Stimulated activated CD4-positive, alpha-beta T cell treated with anti-CD3 and anti-CD28 coated beads, TNF-alpha, amount 100 ng/mL, for 4 hours (primary cell): Measurements from ENCODE around the gene YIF1A.
"Not testable (repeated sequence)": the region's sequence is repeated elsewhere in the genome, so short reads cannot be mapped to it uniquely, and the experiment has no call there.

Experiments
- DNase-seq, 3 experiments: peaks; one replicate each; pipeline ENCODE4 v3.0.0-alpha.2; 2020; ENCODE audit warnings: low read depth in 3 of 3

The YIF1A gene

GRCh38 chr11:66286699-66287098 is 2.2 kb downstream of the YIF1A start:
- no peak for DNase-seq

DNA sequence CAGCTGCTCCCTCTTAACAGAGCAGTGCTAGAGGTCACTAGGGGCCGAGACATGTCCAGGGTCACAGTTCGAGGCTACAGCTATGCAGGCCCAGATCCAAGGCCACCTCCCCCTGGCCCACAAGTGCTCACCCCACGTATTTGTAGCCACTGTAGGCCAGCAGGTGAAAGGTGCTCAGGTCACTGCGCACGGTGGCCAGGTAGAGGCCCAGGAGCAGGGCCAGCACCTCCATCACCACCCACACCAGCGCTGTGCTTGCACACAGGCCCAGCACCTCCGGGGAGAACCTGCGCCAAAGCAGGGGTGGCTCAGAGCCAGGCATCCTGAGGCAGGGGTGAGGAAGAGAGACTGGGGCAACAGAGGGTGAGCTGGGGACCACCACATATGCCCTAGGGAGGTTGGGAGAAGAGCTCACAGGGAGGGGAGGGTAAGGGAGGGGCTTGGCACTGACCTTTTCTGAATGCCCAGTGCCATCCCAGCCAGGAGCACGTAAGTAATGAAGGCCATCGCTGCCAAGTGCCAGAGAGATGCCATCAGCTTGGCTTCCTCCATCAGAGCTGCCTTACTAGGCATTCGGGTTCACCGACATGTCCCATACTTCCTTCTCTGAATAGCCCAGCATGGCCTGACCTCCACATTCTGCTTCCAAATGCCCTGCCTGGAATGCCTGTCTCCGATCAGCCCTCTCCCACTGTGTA is 3.5 kb downstream of the YIF1A start:
- no peak for DNase-seq

DNA sequence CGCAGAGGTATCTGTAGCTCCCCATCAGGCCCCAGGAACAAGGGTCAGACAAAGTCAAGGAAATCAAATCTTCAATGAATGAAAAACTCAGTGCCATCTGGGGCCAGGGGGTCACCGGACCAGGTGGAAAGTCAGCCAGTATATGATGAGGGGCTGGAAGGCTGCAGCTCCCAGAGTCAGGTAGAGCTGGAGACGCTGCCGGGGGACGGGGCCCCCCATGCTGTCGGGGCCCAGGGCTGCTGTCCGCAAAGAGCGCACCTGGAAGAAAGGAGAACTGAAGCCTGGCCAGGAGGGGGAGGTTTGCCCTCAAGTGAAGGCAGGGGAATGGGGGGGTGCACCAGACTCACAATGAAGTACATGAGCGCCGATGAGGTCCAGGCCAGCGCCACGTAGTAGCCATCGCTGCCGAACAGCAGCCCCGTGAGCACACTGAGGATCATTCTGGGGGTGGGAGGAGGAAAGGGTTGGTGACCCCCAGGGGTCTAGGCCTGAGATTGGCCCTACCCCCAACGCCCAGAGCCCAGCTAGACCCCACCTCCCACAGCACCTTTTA is 4.3 kb downstream of the YIF1A start:
- no peak for DNase-seq

DNA sequence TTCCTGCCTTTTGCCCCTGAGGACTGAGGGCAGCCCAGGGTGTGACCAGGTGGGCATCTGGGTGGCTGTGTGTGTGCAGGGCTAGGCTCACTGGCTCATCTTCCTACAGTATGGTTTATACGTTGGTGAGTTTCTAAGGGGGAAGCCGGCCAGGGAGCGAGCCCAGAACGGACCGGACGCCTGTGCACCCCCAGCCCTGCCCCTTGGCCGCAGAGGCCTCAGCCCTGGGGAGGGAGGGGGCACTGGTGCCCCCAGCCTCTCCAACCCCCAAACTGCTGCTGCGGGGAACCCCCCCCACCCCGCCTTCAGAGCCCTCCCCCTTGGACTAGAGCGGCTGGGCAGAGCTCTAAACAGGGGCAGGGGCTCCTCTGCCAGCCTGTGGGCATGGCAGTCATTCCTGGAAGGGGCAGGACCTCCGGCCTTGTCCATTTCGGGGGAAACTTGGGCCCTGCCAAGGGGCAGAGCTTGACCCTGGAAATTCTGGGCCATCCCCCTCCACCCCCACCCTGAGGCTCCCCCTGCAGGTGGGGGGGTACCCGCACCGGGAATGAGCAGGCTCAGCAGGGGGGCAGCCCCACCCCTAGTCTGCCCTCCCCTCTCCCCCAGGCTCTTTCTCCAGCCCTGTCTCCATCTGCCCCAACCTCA is 5.4 kb downstream of the YIF1A start:
- no peak for DNase-seq

- DNase-seq, result peak; percentile 91 to 99 (median 98)
Observed at GRCh38 chr11:66282468-66283455, 6.2 kb downstream of the YIF1A start.

- DNase-seq, result no peak
Observed at GRCh38 chr11:66281776-66282467, 7.0 kb downstream of the YIF1A start.

DNA sequence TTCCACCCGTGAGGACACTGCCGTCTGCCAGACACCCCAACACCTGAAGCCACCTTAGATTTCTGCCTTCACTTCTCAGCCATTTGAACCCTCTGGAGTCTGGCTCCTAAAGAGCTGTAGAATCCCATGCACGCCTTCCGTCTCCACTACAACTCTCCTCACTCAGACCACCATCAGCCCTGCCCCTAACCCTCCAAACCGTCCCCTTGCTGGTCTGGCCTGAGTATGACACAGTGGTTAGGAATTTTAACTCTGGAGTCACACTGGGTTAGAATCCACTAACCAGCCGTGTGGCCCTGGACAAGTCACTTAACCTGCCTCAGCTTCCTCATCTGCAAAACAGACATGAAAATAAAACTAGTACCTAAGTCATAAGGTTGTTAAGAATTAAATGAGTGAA is 7.9 kb downstream of the YIF1A start:
- DNase-seq, result no peak

DNA sequence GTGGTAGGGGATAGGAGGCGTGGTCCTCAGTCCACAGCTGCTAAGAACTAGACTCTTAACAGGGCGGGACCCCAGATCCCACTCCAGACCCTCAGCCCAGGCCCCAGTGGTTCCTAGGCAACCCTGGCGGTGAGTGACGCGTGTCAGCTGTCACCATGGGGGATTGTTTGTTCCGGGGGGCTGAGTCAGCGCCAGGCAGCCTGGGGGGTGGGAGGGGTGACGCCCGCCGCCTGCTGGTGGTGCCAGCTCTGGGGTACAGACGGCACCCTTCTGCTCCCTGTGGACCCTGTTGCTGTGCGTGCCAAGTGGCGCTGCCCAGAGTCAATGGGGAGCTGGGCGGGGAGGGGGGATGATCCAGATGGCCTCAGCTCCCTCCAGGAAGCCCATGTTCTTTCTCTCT is 8.5 kb downstream of the YIF1A start:
- DNase-seq, result no peak

- DNase-seq, result no peak
Observed at GRCh38 chr11:66279092-66279734, 9.7 kb downstream of the YIF1A start.

DNA sequence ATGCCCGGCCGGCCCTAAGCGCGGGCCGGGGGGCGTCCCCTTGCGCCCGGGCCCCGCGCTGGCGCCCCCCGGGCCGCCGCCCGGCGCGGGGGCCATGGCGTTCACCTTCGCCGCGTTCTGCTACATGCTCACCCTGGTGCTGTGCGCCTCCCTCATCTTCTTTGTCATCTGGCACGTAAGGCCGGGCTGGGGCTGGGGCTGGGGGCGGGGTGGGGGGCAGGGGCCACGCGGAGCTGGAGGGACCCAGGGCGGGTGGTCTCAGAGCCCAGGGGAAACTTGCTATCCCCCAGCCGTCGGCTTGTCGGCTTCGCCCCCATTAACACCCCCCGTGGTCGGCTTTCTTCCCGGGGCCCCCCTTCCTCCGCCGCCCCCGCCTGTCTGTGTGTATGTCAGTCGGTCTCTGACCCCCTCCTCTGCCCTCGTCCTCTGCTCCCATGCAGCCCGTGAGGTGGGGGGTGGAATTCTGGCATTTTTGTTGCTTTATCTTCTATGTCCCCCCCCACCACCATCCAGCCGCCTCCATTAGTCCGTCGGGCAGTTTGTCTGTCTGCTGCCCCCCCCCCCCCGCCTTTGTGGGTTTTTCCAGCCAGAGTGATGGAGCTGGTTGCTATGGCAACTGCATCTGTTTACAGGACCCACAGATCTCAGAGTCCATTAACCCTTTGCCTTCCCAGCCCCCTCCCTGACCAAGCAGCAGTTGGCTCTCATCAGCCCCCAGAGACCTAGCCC is 10.4 kb downstream of the YIF1A start:
- no peak for DNase-seq

DNA sequence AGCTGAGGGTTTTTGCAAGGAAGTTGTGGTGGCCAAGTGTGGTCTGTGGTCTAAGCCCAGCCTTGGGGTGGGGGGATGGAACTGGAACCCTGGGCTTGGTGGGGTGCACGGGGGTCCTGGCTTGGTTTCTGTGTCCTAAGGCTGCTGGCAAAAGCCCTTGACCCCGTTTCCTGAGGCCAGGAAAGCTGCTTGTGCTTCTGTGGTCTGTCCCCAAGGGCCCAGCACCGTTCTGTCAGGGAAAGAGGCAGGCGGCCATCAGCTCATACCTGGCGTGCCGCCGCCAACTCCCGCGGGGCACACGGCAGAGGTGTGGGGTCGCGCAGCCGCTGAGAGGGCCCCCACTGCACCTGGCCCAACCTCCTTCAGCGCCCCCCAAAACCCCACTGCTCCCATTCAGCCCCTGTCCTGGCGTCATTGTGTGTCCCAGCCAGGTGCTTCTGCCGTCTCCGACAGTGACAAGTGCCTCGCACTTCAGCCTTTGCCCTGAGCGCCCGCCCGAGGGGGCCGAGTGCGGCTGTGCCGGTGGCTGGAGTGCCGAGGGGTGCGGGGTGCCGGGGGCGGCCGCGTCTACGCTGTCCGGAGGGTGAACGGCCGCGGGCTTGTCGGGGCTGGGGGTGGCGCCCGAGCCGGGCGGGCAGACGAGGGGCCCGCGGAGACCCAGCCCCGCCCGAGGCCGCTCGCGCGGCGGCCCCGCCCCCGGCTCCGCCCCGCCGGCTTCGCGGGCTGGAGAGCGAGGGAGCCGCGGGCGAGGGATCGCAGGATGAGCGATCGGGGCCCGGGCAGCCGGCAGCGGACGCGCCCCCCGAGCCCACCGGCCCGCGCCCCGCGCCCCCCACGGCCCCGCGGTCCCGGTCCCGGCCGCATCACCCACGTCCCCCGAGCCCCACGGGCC is 11.2 kb downstream of the YIF1A start, which contains the start of gene CNIH2:
TSS of gene CNIH2 (plus strand) at position 705 of the 892 bp plus-strand sequence. CDS start 282 bp downstream, outside the sequence.
- no peak for DNase-seq

DNA sequence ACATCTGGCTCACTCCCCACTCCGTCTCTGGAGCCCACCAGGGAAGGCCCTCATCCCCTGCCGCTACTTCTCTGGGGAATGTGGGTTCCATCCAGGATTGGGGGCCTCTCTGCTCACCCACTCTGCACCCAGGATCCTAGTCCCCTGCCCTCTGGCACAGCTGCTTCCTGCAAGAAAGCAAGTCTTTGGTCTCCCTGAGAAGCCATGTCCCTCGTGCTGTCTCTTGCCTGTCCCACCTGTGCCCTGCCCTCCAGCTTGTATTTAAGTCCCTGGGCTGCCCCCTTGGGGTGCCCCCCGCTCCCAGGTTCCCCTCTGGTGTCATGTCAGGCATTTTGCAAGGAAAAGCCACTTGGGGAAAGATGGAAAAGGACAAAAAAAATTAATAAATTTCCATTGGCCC is 11.9 kb downstream of the YIF1A start:
- DNase-seq, result not testable (repeated sequence)

DNA sequence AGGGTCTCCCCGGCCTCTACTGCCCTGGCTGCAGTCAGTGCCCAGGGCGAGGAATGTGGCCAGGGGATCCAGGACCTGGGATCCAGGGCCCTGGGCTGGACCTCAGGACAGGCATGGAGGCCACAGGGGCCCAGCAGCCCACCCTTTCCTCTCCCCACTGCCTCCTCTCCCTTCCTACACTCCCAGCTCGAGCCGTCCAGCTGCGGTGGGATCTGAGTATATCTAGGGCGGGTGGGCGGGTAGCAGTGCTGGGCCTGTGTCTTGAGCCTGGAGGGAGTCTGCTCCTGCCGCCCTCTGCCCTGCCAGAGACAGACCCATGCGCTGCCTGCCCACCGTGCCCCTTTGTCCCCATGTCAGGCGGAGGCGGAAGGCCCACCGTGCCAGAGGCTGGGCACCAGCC is 12.3 kb downstream of the YIF1A start:
- DNase-seq, result not testable (repeated sequence)

DNA sequence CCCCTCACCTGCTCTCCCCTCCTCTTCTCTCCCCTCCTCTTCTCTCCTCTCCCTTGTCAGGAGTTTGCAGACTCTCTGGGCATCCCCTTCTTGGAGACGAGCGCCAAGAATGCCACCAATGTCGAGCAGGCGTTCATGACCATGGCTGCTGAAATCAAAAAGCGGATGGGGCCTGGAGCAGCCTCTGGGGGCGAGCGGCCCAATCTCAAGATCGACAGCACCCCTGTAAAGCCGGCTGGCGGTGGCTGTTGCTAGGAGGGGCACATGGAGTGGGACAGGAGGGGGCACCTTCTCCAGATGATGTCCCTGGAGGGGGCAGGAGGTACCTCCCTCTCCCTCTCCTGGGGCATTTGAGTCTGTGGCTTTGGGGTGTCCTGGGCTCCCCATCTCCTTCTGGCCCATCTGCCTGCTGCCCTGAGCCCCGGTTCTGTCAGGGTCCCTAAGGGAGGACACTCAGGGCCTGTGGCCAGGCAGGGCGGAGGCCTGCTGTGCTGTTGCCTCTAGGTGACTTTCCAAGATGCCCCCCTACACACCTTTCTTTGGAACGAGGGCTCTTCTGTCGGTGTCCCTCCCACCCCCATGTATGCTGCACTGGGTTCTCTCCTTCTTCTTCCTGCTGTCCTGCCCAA is 12.8 kb downstream of the YIF1A start:
- no peak for DNase-seq

- no peak for DNase-seq
Observed at GRCh38 chr11:66275396-66275795, 13.5 kb downstream of the YIF1A start.

DNA sequence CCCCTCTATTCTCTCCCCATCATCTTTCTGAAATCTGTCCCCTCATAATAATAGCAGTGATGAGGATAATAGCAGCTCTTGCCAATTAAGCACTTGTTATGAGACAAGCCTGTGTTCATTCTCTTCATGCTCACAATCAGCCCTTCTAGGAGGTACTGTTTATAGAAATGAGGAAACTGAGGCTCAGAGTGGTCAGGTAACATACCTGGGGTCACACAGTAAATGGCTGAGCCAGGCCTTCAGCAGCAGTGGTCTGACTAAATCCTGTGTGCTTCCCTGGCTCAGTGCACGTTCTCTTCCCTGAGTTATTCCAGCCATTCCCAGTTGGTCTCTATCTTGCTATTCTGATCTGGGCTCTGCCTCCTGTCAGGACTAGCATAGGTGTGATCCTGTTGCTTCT is 14.7 kb downstream of the YIF1A start:
- no peak for DNase-seq

DNA sequence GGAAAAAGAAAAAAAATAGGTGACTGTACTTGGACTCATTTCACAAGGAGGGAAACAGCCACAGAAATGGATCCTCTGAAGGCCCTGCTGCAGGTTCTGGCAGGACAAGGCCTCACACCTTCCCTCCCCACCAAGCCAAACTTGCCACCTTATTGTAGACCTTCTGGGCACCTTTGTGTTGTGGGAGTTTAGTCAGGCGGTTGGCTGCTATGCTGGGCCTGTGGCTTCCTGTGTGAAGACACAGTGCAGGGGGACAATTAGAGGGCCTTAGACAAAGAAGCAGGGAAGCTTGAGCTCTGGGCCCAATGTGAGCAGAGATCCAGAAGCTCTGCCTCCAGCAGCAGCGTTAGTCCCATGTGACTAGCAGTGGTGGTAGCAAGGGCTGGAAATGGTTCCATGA is 16.3 kb downstream of the YIF1A start:
- no peak for DNase-seq

GRCh38 chr11:66271816-66272215 is 17.1 kb downstream of the YIF1A start:
- no peak for DNase-seq
